ENCODE measurements around the gene DIS3. TPM values are rescaled to one million over a fixed set of nuclear protein-coding genes. Genes with fewer than 3 reads are reported as not detected.

Gene DIS3
- total and polyA plus RNA-seq, 8 donors: 5.2 to 37.1 (median 12.5) TPM

GRCh38 chr13:72763411-72763810 is 18.3 kb downstream of the DIS3 start:
- H3K9me3 ChIP-seq: no peaks in the 10 kb centered on the region
- H3K4me1 ChIP-seq: no peaks in the 10 kb centered on the region
- DNase-seq: no peak
- WGBS, 5 donors: 59 to 80% (median 69%) methylated on average over 2 of the region's 2 CpGs
- H3K27me3 ChIP-seq: no peaks in the 10 kb centered on the region
- no peak overlapping the region for H3K27ac ChIP-seq
- H3K36me3 ChIP-seq: peaks cover 78 to 100% (median 100%) of the 10 kb centered on the region in 4 donors
- intact Hi-C loops (cut with DNase I; ENCODE audit: low total_unique reads): no loop called here
- no peak overlapping the region for H3K4me3 ChIP-seq
- TF ChIP-seq POLR2A (IDR thresholded peaks at IDR 0.05) (no peak), POLR2AphosphoS5 (IDR thresholded peaks at IDR 0.05) (no peak), EP300 (IDR thresholded peaks at IDR 0.05) (no peak), CTCF (IDR thresholded peaks at IDR 0.05) (no peak)

GRCh38 chr13:72760189-72760588 is 21.5 kb downstream of the DIS3 start:
- Histone ChIP-seq H3K4me3 (no peak overlapping the region), H3K9me3 (no peaks in the 10 kb centered on the region), H3K36me3 (peaks cover 71 to 100% (median 100%) of the 10 kb centered on the region in 4 donors), H3K4me1 (no peaks in the 10 kb centered on the region), H3K27ac (no peak overlapping the region), H3K27me3 (no peaks in the 10 kb centered on the region)
- intact Hi-C loops (cut with DNase I; ENCODE audit: low total_unique reads): no loop called here
- 39 to 64% (median 50%) methylated on average over 3 of the region's 3 CpGs for WGBS, 5 donors
- DNase-seq: no peak
- TF ChIP-seq POLR2AphosphoS5 (IDR thresholded peaks at IDR 0.05): no peak
- TF ChIP-seq EP300 (IDR thresholded peaks at IDR 0.05): no peak
- TF ChIP-seq CTCF (IDR thresholded peaks at IDR 0.05): no peak
- no peak for TF ChIP-seq POLR2A (IDR thresholded peaks at IDR 0.05)

GRCh38 chr13:72757792-72758535 is 23.7 kb downstream of the DIS3 start:
- 68 to 71% (median 70%) methylated on average over 4 of the region's 4 CpGs for WGBS, 5 donors
- Histone ChIP-seq H3K36me3 (peaks cover 66 to 100% (median 98%) of the 10 kb centered on the region in 4 donors), H3K4me1 (no peaks in the 10 kb centered on the region), H3K27ac (no peak overlapping the region), H3K27me3 (no peaks in the 10 kb centered on the region), H3K4me3 (no peak overlapping the region), H3K9me3 (no peaks in the 10 kb centered on the region)
- intact Hi-C loops (cut with DNase I; ENCODE audit: low total_unique reads): no loop called here
- no peak for DNase-seq
- TF ChIP-seq POLR2AphosphoS5 (IDR thresholded peaks at IDR 0.05) (no peak), EP300 (IDR thresholded peaks at IDR 0.05) (no peak), CTCF (IDR thresholded peaks at IDR 0.05) (no peak), POLR2A (IDR thresholded peaks at IDR 0.05) (no peak)

- H3K36me3 ChIP-seq: peaks cover 35 to 97% (median 86%) of the 10 kb centered on the region in 4 donors
- TF ChIP-seq POLR2AphosphoS5 (IDR thresholded peaks at IDR 0.05) (no peak), CTCF (IDR thresholded peaks at IDR 0.05) (no peak), EP300 (IDR thresholded peaks at IDR 0.05) (no peak), POLR2A (IDR thresholded peaks at IDR 0.05) (no peak)
- no peak for DNase-seq
- intact Hi-C loops (cut with DNase I; ENCODE audit: low total_unique reads): no loop called here
- H3K4me3 ChIP-seq: no peak overlapping the region
- no peaks in the 10 kb centered on the region for H3K4me1 ChIP-seq
- no peak overlapping the region for H3K27ac ChIP-seq
- H3K9me3 ChIP-seq: no peaks in the 10 kb centered on the region
- 91 to 97% (median 95%) methylated on average over 6 of the region's 6 CpGs for WGBS, 5 donors
- no peaks in the 10 kb centered on the region for H3K27me3 ChIP-seq
These were observed 27.6 kb downstream of the DIS3 start for GRCh38 chr13:72754111-72754510.

Data from stomach (tissue), 9 donors.